DOHH2 (cell line): Measurements from ENCODE around the gene SURF2.
A peak's percentile ranks its signal among the peaks of the same experiment; 100 is the strongest.
"Not testable (repeated sequence)": the region's sequence is repeated elsewhere in the genome, so short reads cannot be mapped to it uniquely, and the experiment has no call there.

Experiments
- H3F3A ChIP-seq: fragments of 200-600 bp; sonication (generic), shearing (Covaris generic); 2 replicates; pipeline ENCODE4 v1.6.0; 2016; ENCODE audit warnings: antibody characterized with exemption, mild to moderate bottlenecking; ENCODE audit not compliant: control insufficient read depth, insufficient read depth
- H3K27ac ChIP-seq: fragments of 200-600 bp; sonication (generic); 2 replicates; pipeline ENCODE4 v1.5.1; 2014; ENCODE audit warnings: low read depth, mild to moderate bottlenecking, low read length, moderate library complexity
- H3K27me3 ChIP-seq: fragments of 200-600 bp; sonication (generic); 2 replicates; pipeline ENCODE4 v1.6.1; 2014; ENCODE audit warnings: mild to moderate bottlenecking, low read length, mixed read lengths; ENCODE audit not compliant: control insufficient read depth
- H3K36me3 ChIP-seq: fragments of 200-600 bp; sonication (generic); 2 replicates; pipeline ENCODE4 v1.6.1; 2014; ENCODE audit warnings: mild to moderate bottlenecking, low read length, moderate library complexity, mixed read lengths; ENCODE audit not compliant: control insufficient read depth
- H3K4me1 ChIP-seq: fragments of 200-600 bp; sonication (generic); 2 replicates; pipeline ENCODE4 v1.6.1; 2014; ENCODE audit warnings: mild to moderate bottlenecking, low read length, mixed read lengths; ENCODE audit not compliant: control insufficient read depth
- H3K4me2 ChIP-seq: fragments of 200-600 bp; sonication (generic); 2 replicates; pipeline ENCODE4 v1.6.0; 2014; ENCODE audit warnings: mild to moderate bottlenecking, low read length, moderate library complexity
- H3K4me3 ChIP-seq: fragments of 200-600 bp; sonication (generic); 2 replicates; pipeline ENCODE4 v1.5.1; 2014; ENCODE audit warnings: mild to moderate bottlenecking, low read length, mixed read lengths
- H3K79me2 ChIP-seq: fragments of 200-600 bp; sonication (generic); 2 replicates; pipeline ENCODE4 v1.6.1; 2014; ENCODE audit warnings: mild to moderate bottlenecking, low read length, mixed read lengths; ENCODE audit not compliant: control insufficient read depth
- H3K9me2 ChIP-seq: fragments of 200-600 bp; sonication (generic); replicated peaks from 2 replicates; pipeline ENCODE4 v1.6.1; 2014; ENCODE audit warnings: mild to moderate bottlenecking, low read length, mixed read lengths; ENCODE audit not compliant: control insufficient read depth
- H3K9me3 ChIP-seq: fragments of 200-600 bp; sonication (generic); 2 replicates; pipeline ENCODE4 v1.6.1; 2014; ENCODE audit warnings: antibody characterized with exemption, low read length, mixed read lengths; ENCODE audit not compliant: control insufficient read depth, insufficient read depth
- H4K20me1 ChIP-seq: fragments of 200-600 bp; sonication (generic); 2 replicates; pipeline ENCODE4 v1.6.0; 2014; ENCODE audit warnings: low read depth, mild to moderate bottlenecking, antibody characterized with exemption, low read length, moderate library complexity; ENCODE audit not compliant: control insufficient read depth, insufficient read depth
- EZH2phosphoT487 ChIP-seq: fragments of 200-600 bp; sonication (generic); IDR thresholded peaks from 2 replicates; pipeline ENCODE4 v1.6.1; 2017; ENCODE audit warnings: borderline replicate concordance, mild to moderate bottlenecking, antibody characterized with exemption, low read length, moderate library complexity, mixed read lengths
- TF ChIP-seq, protein P1 (sequence below): fragments of 200-600 bp; sonication (generic); IDR thresholded peaks from one replicate; pipeline ENCODE4 v1.5.1; 2014; ENCODE audit warnings: antibody characterized with exemption, mild to moderate bottlenecking, low read depth, low read length; ENCODE audit not compliant: poor library complexity, severe bottlenecking

The SURF2 gene

DNA sequence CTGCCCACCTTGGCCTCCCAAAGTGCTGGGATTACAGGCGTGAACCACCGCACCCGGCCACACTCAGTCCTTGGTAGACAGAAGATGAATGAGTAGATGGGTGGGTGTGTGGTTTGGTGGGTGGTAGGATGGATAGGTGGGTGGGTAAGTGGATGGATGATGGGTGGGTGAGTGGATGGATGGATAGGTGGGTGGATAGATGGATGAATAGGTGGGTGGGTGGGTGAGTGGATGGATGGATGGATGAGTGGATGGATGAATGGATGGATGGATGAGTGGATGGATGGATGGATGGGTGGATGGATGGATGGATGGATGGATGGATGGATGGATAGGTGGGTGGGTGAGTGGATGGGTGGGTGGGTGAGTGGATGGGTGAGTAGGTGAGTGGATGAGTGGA is 36.0 kb downstream of the SURF2 start:
- not testable (repeated sequence) for H3K4me2 ChIP-seq, H3K4me3 ChIP-seq, H3F3A ChIP-seq, H3K4me1 ChIP-seq, H3K27ac ChIP-seq, H3K9me3 ChIP-seq, H4K20me1 ChIP-seq, H3K79me2 ChIP-seq, H3K27me3 ChIP-seq, H3K36me3 ChIP-seq, H3K9me2 ChIP-seq

DNA sequence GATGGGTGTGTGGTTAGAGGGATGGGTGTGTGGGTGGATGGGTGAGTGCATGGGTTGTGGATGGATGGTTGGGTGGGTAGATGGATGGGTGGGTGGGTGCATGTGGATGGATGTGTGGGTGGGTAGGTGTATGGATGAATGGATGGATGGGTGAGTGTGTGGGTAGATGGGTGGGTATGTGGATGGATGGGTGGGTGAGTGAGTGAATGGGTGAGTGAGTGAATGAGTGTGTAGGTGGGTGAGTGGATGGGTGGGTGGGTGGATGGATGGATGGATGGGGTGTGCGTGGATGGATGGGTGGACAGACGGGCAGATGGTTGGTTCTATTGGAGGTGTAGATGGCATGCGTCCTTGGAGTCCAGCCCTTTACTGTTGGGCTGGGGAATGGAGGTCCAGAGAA is 37.0 kb downstream of the SURF2 start:
- Histone ChIP-seq H3K9me3 (no peaks in the 10 kb centered on the region), H3K4me3 (no peak overlapping the region), H3K27me3 (peaks cover 5% of the 10 kb centered on the region; the same call in 1 of the 2 replicates), H3K4me1 (no peaks in the 10 kb centered on the region), H3K36me3 (no peaks in the 10 kb centered on the region), H3F3A (no peaks in the 10 kb centered on the region), H3K9me2 (no peaks in the 10 kb centered on the region), H4K20me1 (no peaks in the 10 kb centered on the region), H3K79me2 (no peaks in the 10 kb centered on the region), H3K27ac (no peak overlapping the region), H3K4me2 (no peak overlapping the region)
- TF ChIP-seq EZH2phosphoT487: no peak
- TF ChIP-seq, protein P1, sequence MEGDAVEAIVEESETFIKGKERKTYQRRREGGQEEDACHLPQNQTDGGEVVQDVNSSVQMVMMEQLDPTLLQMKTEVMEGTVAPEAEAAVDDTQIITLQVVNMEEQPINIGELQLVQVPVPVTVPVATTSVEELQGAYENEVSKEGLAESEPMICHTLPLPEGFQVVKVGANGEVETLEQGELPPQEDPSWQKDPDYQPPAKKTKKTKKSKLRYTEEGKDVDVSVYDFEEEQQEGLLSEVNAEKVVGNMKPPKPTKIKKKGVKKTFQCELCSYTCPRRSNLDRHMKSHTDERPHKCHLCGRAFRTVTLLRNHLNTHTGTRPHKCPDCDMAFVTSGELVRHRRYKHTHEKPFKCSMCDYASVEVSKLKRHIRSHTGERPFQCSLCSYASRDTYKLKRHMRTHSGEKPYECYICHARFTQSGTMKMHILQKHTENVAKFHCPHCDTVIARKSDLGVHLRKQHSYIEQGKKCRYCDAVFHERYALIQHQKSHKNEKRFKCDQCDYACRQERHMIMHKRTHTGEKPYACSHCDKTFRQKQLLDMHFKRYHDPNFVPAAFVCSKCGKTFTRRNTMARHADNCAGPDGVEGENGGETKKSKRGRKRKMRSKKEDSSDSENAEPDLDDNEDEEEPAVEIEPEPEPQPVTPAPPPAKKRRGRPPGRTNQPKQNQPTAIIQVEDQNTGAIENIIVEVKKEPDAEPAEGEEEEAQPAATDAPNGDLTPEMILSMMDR: no peak

DNA sequence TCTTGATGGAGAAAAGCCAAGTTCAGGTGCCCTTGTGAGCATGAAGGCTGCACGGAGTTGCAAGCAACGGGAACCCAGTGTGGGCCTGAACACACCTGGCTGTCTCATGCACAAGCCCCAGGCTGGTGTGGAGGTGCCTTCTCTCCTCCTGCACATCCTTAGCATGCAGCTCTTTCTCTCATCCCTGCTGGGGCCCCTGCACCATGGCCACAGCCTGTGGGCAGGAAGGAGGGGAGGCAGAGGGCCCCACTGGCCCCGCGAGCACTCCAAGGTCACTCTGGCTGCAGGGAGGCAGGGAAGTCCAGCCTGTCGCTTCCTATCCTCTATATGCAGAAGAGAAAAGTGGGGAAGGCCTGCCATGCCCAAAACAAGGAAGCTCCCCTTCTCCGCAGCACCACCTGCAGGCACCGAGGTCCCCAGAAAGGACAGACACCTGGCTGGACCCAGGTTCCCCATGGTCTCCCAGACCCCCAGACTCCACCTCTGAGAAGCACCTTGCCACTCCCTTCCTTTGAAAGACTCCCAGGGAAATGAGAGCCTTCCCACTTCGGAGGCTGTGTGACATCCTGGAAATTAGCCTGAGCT is 38.4 kb downstream of the SURF2 start:
- no peak overlapping the region for H3K4me3 ChIP-seq

DNA sequence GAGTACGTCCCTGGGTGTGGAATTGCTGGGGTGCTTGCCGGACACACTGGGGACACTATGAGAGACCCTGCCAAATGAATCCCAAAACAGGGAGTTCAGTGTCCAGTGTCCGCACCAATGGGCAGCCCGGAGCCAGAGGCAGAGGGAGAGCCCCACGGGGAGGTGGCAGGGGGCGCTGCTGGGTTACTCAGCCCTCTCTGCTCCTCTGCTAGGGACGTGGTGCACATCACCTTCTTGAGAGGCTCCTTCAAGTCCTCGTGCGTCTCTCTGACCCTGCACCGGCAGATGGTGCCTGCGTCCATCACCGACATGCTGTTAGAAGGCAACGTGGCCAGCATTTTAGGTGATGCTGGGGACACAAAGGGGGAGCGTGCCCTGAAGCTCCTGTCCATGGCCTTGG is 40.6 kb downstream of the SURF2 start:
- H3K4me2 ChIP-seq: no peak overlapping the region
- TF ChIP-seq, protein P1: peak; percentile 61
- TF ChIP-seq EZH2phosphoT487: no peak
- no peaks in the 10 kb centered on the region for H3K9me2 ChIP-seq
- no peaks in the 10 kb centered on the region for H3K36me3 ChIP-seq
- peaks cover 5% of the 10 kb centered on the region; the same call in 1 of the 2 replicates for H3K27me3 ChIP-seq
- H3K79me2 ChIP-seq: no peaks in the 10 kb centered on the region
- H3K27ac ChIP-seq: no peak overlapping the region
- no peaks in the 10 kb centered on the region for H4K20me1 ChIP-seq
- no peaks in the 10 kb centered on the region for H3F3A ChIP-seq
- no peak overlapping the region for H3K4me3 ChIP-seq
- no peaks in the 10 kb centered on the region for H3K9me3 ChIP-seq
- no peaks in the 10 kb centered on the region for H3K4me1 ChIP-seq

More for the DNA sequence above, 38.4 kb downstream of the SURF2 start:
- Histone ChIP-seq H3K27me3 (peaks cover 5% of the 10 kb centered on the region; the same call in 1 of the 2 replicates), H3K36me3 (no peaks in the 10 kb centered on the region), H3K9me3 (no peaks in the 10 kb centered on the region), H3K27ac (no peak overlapping the region), H3K9me2 (no peaks in the 10 kb centered on the region), H3F3A (no peaks in the 10 kb centered on the region), H3K79me2 (no peaks in the 10 kb centered on the region), H3K4me1 (no peaks in the 10 kb centered on the region), H4K20me1 (no peaks in the 10 kb centered on the region), H3K4me2 (no peak overlapping the region)
- TF ChIP-seq EZH2phosphoT487: no peak
- TF ChIP-seq, protein P1: no peak
